Adrenal gland (tissue), 5 donors: ENCODE measurements around the gene MTCL3.

Source experiments
- POLR2A ChIP-seq, 2 donors: fragments of 450-650 bp; IDR thresholded peaks; one replicate each; pipeline ENCODE4 v1.6.1; 2017; ENCODE audit warnings: antibody characterized with exemption in 2 of 2, mild to moderate bottlenecking in 2 of 2, moderate library complexity in 1 of 2
- TF ChIP-seq, protein P1 (sequence below), 6 experiments: fragments of 450-650 bp in 4 of 6; fragments of 200-600 bp in 2 of 6; sonication (generic) in 1 of 6; IDR thresholded peaks; 1 replicate in 5 of 6; 2 replicates in 1 of 6; pipeline versions ENCODE4 v1.5.1 to v1.8.0; 2016 to 2021; ENCODE audit warnings: antibody characterized with exemption in 6 of 6, mild to moderate bottlenecking in 2 of 6, moderate library complexity in 1 of 6
- donor health status: DM: no; HTN: no; CAD: no.

DNA sequence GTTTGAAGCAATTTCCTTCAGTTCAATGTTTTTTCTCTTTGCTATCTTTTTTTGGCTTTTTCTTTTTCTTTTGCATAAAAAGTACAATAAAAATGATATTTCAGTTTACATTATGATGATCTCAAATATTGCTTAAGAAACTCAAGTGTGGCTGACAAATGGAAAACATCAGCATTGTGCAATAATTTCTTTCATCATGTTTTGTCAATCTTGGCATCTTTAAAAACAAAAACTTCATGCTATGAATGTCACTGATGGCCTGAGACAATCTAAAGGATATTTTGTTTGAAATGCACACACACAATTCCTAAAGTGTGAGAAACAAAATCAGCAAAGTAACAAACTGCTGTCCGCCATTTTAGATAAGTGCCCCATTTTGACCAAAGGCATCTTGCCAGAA is 13.9 kb upstream of the MTCL3 start:
- TF ChIP-seq, protein P1, sequence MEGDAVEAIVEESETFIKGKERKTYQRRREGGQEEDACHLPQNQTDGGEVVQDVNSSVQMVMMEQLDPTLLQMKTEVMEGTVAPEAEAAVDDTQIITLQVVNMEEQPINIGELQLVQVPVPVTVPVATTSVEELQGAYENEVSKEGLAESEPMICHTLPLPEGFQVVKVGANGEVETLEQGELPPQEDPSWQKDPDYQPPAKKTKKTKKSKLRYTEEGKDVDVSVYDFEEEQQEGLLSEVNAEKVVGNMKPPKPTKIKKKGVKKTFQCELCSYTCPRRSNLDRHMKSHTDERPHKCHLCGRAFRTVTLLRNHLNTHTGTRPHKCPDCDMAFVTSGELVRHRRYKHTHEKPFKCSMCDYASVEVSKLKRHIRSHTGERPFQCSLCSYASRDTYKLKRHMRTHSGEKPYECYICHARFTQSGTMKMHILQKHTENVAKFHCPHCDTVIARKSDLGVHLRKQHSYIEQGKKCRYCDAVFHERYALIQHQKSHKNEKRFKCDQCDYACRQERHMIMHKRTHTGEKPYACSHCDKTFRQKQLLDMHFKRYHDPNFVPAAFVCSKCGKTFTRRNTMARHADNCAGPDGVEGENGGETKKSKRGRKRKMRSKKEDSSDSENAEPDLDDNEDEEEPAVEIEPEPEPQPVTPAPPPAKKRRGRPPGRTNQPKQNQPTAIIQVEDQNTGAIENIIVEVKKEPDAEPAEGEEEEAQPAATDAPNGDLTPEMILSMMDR (IDR thresholded peaks at IDR 0.05): no peak
- TF ChIP-seq POLR2A (IDR thresholded peaks at IDR 0.05): no peak
